ENCODE measurements around the gene SHROOM3.
"Not testable (repeated sequence)": the region's sequence is repeated elsewhere in the genome, so short reads cannot be mapped to it uniquely, and the experiment has no call there.

The SHROOM3 gene

DNA sequence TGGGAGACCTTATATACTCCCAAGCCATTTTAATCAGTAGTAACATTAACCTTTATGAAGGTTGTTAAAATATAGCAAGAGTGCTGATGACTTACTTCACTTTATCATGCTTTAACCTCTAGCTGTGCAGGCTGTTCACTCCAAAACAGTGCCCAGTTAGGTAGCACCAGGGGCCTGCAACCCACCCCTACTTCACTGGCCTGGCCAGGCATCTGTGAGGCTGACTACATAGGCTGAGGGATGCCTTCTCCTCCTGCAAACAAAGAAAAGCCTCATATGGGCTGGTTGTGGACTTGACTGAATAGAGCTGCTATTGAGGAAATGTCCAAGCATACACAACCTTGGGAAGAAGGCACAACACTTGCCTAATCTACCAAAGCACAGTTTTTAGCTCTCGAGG is 172.8 kb downstream of the SHROOM3 start:
- no peak for DNase-seq
- peak overlapping the region in 1 of 2 experiments; percentile 29 for H2BK12ac ChIP-seq (ENCODE audit: low read length in 2 of 2)
- peak overlapping the region in 1 of 2 experiments; percentile 7 for H3K4ac ChIP-seq (ENCODE audit: low read depth in 1 of 2, low read length in 2 of 2)
- no peak overlapping the region for H2BK120ac ChIP-seq (ENCODE audit: low read depth, low read length)
- no peak overlapping the region for H3K23ac ChIP-seq (ENCODE audit: low read length in 2 of 2)
- H2BK5ac ChIP-seq (ENCODE audit: low read depth, low read length, poor library complexity, severe bottlenecking): no peak overlapping the region
- H3K79me1 ChIP-seq (replicated peaks; ENCODE audit: low read length, poor library complexity, severe bottlenecking): peaks cover 2% of the 10 kb centered on the region
- no peak overlapping the region for H3K14ac ChIP-seq (ENCODE audit: low read length in 2 of 2)
- H3K18ac ChIP-seq (ENCODE audit: low read depth in 1 of 2, low read length in 2 of 2): peak overlapping the region; percentile 50 to 71
- H3K36me3 ChIP-seq (ENCODE audit: control insufficient read depth in 1 of 2, insufficient read depth in 2 of 2, low read depth in 1 of 2, low read length in 2 of 2): no peaks in the 10 kb centered on the region
- H3K4me2 ChIP-seq (ENCODE audit: low read length, poor library complexity, severe bottlenecking): no peak overlapping the region
- no peaks in the 10 kb centered on the region for H3K27me3 ChIP-seq (ENCODE audit: control insufficient read depth in 1 of 2, insufficient read depth in 1 of 2, low read length in 2 of 2)
- no peak overlapping the region for H3K9ac ChIP-seq (ENCODE audit: low read length)
- peak overlapping the region; percentile 8 for H4K8ac ChIP-seq (ENCODE audit: low read length)
- H3K27ac ChIP-seq (ENCODE audit: low read length, poor library complexity, severe bottlenecking): no peak overlapping the region
- no peak overlapping the region for H2AFZ ChIP-seq (ENCODE audit: low read depth, low read length)
- H3K4me1 ChIP-seq (ENCODE audit: control insufficient read depth, insufficient read depth, low read depth, low read length): peaks cover 2% of the 10 kb centered on the region
- H3K4me3 ChIP-seq (ENCODE audit: insufficient read depth in 1 of 2, low read depth in 1 of 2, low read length in 2 of 2): no peak overlapping the region
- H3K9me3 ChIP-seq (ENCODE audit: control insufficient read depth, low read length): no peaks in the 10 kb centered on the region
- H4K91ac ChIP-seq (ENCODE audit: low read length): peak overlapping the region; percentile 74
- no peak overlapping the region for H2AK5ac ChIP-seq (ENCODE audit: low read length, severe bottlenecking)
- 96% methylated on average over 1 of the region's 1 CpG for WGBS
- H2BK15ac ChIP-seq (ENCODE audit: low read depth, poor library complexity, severe bottlenecking): peak overlapping the region; percentile 93

- H3K4me2 ChIP-seq (ENCODE audit: low read length, poor library complexity, severe bottlenecking); H3K4me3 ChIP-seq (ENCODE audit: insufficient read depth in 1 of 2, low read depth in 1 of 2, low read length in 2 of 2); H2AK5ac ChIP-seq (ENCODE audit: low read length, severe bottlenecking); H3K14ac ChIP-seq (ENCODE audit: low read length in 2 of 2); H4K8ac ChIP-seq (ENCODE audit: low read length); H3K36me3 ChIP-seq (ENCODE audit: control insufficient read depth in 1 of 2, insufficient read depth in 2 of 2, low read depth in 1 of 2, low read length in 2 of 2); H2BK15ac ChIP-seq (ENCODE audit: low read depth, poor library complexity, severe bottlenecking); H3K27ac ChIP-seq (ENCODE audit: low read length, poor library complexity, severe bottlenecking); H2BK120ac ChIP-seq (ENCODE audit: low read depth, low read length); H2AFZ ChIP-seq (ENCODE audit: low read depth, low read length); H3K27me3 ChIP-seq (ENCODE audit: control insufficient read depth in 1 of 2, insufficient read depth in 1 of 2, low read length in 2 of 2); H3K23ac ChIP-seq (ENCODE audit: low read length in 2 of 2); H3K9me3 ChIP-seq (ENCODE audit: control insufficient read depth, low read length); H3K4me1 ChIP-seq (ENCODE audit: control insufficient read depth, insufficient read depth, low read depth, low read length); H2BK5ac ChIP-seq (ENCODE audit: low read depth, low read length, poor library complexity, severe bottlenecking); H3K9ac ChIP-seq (ENCODE audit: low read length); H3K18ac ChIP-seq (ENCODE audit: low read depth in 1 of 2, low read length in 2 of 2); H3K79me1 ChIP-seq (replicated peaks; ENCODE audit: low read length, poor library complexity, severe bottlenecking): not testable (repeated sequence)
- Histone ChIP-seq H4K91ac (ENCODE audit: low read length) (peak overlapping the region; percentile 50), H3K4ac (ENCODE audit: low read depth in 1 of 2, low read length in 2 of 2) (peak overlapping the region in 1 of 2 experiments; percentile 33), H2BK12ac (ENCODE audit: low read length in 2 of 2) (peak overlapping the region; percentile 7 to 77)
- peak; percentile 24 for DNase-seq
Measured at GRCh38 chr4:76608549-76608948, 173.5 kb downstream of the SHROOM3 start.

- H3K18ac ChIP-seq (ENCODE audit: low read depth in 1 of 2, low read length in 2 of 2): peak overlapping the region in 1 of 2 experiments; percentile 86
- peaks cover 2% of the 10 kb centered on the region for H3K79me1 ChIP-seq (replicated peaks; ENCODE audit: low read length, poor library complexity, severe bottlenecking)
- no peaks in the 10 kb centered on the region for H3K27me3 ChIP-seq (ENCODE audit: control insufficient read depth in 1 of 2, insufficient read depth in 1 of 2, low read length in 2 of 2)
Measured at GRCh38 chr4:76610751-76611547, 175.9 kb downstream of the SHROOM3 start.

DNA sequence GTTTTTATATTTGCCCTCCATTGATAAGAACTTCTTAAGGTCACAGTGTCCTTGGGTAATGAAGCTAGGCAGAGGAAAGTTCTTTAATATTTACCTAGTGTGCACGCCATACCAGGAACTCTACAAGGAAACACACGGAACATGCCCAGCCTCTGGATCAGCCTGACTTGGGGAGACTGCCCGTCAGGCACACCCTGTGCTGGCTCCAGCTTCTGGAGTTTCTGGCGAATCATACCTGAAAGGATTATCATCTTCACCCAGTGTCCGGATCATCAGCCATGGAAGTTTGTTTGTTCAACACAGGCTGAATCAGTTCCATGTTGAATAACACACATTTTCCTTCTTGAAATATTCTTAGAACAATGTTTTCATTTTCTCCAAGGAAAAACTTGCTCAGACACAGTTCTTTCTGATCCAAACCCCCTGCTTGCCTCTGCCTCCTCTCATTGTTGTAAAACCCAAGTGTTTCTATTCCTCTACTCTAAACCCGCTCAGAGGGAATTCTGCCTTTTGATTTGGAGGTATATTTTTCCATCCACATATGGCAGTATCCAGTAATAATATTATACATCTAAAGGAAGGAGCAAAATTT is 176.7 kb downstream of the SHROOM3 start:
- no peak overlapping the region for H3K4me2 ChIP-seq (ENCODE audit: low read length, poor library complexity, severe bottlenecking)
- H2BK120ac ChIP-seq (ENCODE audit: low read depth, low read length): no peak overlapping the region
- H2BK5ac ChIP-seq (ENCODE audit: low read depth, low read length, poor library complexity, severe bottlenecking): no peak overlapping the region
- no peak overlapping the region for H2AK5ac ChIP-seq (ENCODE audit: low read length, severe bottlenecking)
- H2BK12ac ChIP-seq (ENCODE audit: low read length in 2 of 2): peak overlapping the region; percentile 82 to 95
- no peaks in the 10 kb centered on the region for H3K36me3 ChIP-seq (ENCODE audit: control insufficient read depth in 1 of 2, insufficient read depth in 2 of 2, low read depth in 1 of 2, low read length in 2 of 2)
- no peak overlapping the region for H3K4me3 ChIP-seq (ENCODE audit: insufficient read depth in 1 of 2, low read depth in 1 of 2, low read length in 2 of 2)
- H3K4ac ChIP-seq (ENCODE audit: low read depth in 1 of 2, low read length in 2 of 2): peak overlapping the region; percentile 32 to 41
- H3K9ac ChIP-seq (ENCODE audit: low read length): peak overlapping the region; percentile 6
- H3K27ac ChIP-seq (ENCODE audit: low read length, poor library complexity, severe bottlenecking): peak overlapping the region; percentile 70
- no peak overlapping the region for H3K23ac ChIP-seq (ENCODE audit: low read length in 2 of 2)
- no peaks in the 10 kb centered on the region for H3K9me3 ChIP-seq (ENCODE audit: control insufficient read depth, low read length)
- no peak overlapping the region for H2BK15ac ChIP-seq (ENCODE audit: low read depth, poor library complexity, severe bottlenecking)
- no peak for DNase-seq
- no peaks in the 10 kb centered on the region for H3K27me3 ChIP-seq (ENCODE audit: control insufficient read depth in 1 of 2, insufficient read depth in 1 of 2, low read length in 2 of 2)
- peak overlapping the region; percentile 85 for H4K8ac ChIP-seq (ENCODE audit: low read length)
- WGBS: 62% methylated on average over 5 of the region's 6 CpGs
- peaks cover 2% of the 10 kb centered on the region for H3K4me1 ChIP-seq (ENCODE audit: control insufficient read depth, insufficient read depth, low read depth, low read length)
- no peak overlapping the region for H3K14ac ChIP-seq (ENCODE audit: low read length in 2 of 2)
- peak overlapping the region; percentile 88 for H4K91ac ChIP-seq (ENCODE audit: low read length)
- peak overlapping the region in 1 of 2 experiments; percentile 85 for H3K18ac ChIP-seq (ENCODE audit: low read depth in 1 of 2, low read length in 2 of 2)
- peaks cover 2% of the 10 kb centered on the region for H3K79me1 ChIP-seq (replicated peaks; ENCODE audit: low read length, poor library complexity, severe bottlenecking)
- H2AFZ ChIP-seq (ENCODE audit: low read depth, low read length): no peak overlapping the region

More at GRCh38 chr4:76610751-76611547, 175.9 kb downstream of the SHROOM3 start:
- H4K91ac ChIP-seq (ENCODE audit: low read length): peak overlapping the region; percentile 18
- no peaks in the 10 kb centered on the region for H3K36me3 ChIP-seq (ENCODE audit: control insufficient read depth in 1 of 2, insufficient read depth in 2 of 2, low read depth in 1 of 2, low read length in 2 of 2)
- peaks cover 2% of the 10 kb centered on the region for H3K4me1 ChIP-seq (ENCODE audit: control insufficient read depth, insufficient read depth, low read depth, low read length)
- H4K8ac ChIP-seq (ENCODE audit: low read length): no peak overlapping the region
- no peak overlapping the region for H3K14ac ChIP-seq (ENCODE audit: low read length in 2 of 2)
- peak overlapping the region; percentile 70 for H3K27ac ChIP-seq (ENCODE audit: low read length, poor library complexity, severe bottlenecking)
- peak overlapping the region; percentile 59 for H2BK5ac ChIP-seq (ENCODE audit: low read depth, low read length, poor library complexity, severe bottlenecking)
- no peak overlapping the region for H2BK12ac ChIP-seq (ENCODE audit: low read length in 2 of 2)
- WGBS: under 1% methylated on average over 5 of the region's 8 CpGs
- H3K9me3 ChIP-seq (ENCODE audit: control insufficient read depth, low read length): no peaks in the 10 kb centered on the region
- H3K4ac ChIP-seq (ENCODE audit: low read depth in 1 of 2, low read length in 2 of 2): peak overlapping the region in 1 of 2 experiments; percentile 26
- no peak overlapping the region for H2BK15ac ChIP-seq (ENCODE audit: low read depth, poor library complexity, severe bottlenecking)
- peak overlapping the region; percentile 0 for H3K9ac ChIP-seq (ENCODE audit: low read length)
- peak overlapping the region; percentile 73 for H2AK5ac ChIP-seq (ENCODE audit: low read length, severe bottlenecking)
- no peak for DNase-seq
- H3K4me3 ChIP-seq (ENCODE audit: insufficient read depth in 1 of 2, low read depth in 1 of 2, low read length in 2 of 2): no peak overlapping the region
- no peak overlapping the region for H2AFZ ChIP-seq (ENCODE audit: low read depth, low read length)
- H3K23ac ChIP-seq (ENCODE audit: low read length in 2 of 2): no peak overlapping the region
- no peak overlapping the region for H3K4me2 ChIP-seq (ENCODE audit: low read length, poor library complexity, severe bottlenecking)
- peak overlapping the region; percentile 87 for H2BK120ac ChIP-seq (ENCODE audit: low read depth, low read length)
